ELR (cell line): ENCODE data around the gene PALLD.

Experiments used
- DNase-seq: peaks from one replicate; pipeline ENCODE4 v3.0.0-alpha.2; 2015; ENCODE audit warnings: low read depth

Gene PALLD

DNA sequence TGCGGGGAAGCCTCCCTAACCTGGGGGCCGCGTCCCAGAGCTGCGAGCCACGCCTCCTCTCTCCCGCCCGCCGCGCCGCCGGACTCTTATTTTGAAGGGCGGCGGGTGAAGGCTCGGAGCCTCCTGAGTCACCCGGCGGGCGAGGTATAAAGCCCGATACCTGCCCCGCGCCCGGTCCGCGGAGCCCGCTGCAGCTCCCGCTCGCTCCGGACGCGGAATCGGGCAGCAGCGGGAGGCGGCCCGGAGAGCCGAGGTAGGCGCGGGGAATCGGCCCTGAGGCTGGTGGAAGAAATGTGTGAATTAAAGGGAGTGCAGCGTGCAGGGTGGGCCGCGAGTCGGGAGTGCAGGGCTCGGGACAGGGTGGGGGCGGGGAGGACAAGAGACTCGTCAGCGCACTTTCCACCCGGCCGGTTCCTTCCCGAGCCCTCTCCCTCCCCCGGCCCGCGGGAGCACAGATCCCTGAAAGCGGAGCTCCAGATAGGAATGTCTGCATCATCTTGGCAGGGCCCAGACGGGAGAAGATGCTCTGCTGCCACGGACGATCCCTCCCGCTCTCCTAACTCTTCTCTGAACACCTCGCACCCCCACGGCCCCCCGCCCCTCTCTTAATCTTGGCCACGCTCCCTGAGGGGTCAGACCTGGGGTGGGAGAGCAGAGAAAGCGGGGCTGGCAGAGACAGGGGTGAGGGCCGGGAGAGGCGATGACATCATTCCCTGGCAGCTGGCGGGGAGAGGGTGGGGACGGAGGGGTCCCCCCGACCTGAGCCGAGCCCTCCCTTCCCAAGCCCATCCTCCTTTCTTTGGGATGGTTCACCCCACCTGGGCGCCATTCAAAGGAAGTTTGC is 335.3 kb downstream of the PALLD start:
- DNase-seq = peak; percentile 85

DNA sequence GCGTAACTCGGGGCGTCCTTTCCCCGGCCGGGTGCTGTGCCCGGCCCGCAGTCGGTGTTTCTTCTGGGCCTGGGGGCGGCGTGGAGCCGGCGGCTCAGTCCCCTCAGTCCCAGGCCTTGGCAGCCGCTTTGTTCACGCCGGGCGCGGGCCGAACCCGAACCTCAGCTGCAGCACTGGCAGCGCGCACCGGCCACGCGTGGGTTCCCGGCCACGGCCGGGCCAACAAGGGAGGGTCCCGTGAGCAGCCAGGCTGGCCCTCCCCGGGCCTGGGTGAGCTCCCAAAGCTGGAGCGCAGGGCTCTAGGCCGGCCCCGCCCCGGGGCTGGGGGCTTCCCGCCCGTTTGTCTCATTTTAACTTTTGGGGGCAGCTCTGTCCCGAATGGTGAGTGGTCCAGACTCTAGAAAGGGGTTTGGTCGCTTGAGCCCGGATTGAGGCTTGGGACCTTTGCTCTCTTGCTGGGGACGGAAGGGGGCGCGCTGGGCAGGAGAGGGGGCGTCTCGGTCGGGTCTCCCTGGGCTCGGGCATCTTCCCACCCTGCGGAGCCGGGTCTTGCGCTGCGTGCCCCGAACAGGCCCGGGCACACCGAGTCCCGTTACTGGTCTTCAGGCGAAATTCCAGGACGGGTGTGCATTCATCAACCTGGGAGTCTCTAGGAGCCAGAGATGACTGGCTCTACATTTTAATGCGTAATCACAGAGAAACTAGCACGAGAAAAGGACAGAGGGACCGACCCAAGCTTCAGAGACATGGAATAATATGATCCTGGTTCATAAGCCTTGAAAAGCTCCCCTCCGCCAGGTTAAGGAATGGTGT is 336.1 kb downstream of the PALLD start:
- peak; percentile 43 for DNase-seq

DNA sequence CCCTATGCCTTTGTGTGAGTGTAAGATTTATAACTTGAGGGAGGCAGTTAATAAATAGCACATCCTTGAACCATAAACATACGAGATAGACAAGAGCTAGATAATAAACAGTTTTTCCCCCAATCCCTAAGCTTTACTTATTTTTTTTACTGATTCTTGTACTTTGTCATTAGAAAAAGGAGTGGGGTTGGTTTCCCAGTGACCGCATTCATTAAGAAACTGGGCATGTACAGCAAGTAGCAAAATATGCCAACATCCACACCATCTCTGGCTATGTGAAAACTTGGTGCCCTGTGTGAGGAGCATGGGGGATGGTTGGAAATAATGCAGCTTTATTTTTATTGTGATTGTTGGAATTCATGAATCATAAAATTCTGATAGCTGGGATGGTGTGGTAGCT is 337.0 kb downstream of the PALLD start:
- DNase-seq = no peak

DNA sequence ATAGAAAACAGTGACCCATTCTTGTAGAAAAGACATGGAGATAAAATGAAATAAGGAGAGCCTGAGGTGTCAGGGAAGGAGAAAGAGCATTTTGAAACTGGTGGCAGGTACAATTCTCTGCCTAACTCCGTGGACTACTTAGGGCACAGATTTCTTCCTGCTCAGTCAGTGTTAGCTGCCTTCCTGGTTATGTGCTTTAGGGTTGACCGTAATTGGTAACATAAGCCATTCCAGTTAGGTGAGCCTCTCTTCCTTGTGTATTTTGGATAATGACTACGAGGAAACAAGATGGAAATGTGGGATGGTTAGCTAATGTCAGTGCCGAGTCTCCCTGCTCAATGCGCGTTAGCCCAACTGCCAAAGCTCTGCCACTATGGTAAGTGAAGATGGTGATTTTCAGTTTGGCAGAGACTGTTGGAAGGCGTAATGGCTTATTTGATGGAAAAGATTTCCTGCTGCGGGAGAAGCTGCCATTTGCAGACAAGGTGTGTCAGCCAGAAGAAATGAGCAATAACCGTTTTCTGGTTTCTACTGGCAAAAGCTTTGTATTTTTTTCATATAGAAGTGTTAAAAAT is 339.1 kb downstream of the PALLD start:
- DNase-seq = no peak

DNA sequence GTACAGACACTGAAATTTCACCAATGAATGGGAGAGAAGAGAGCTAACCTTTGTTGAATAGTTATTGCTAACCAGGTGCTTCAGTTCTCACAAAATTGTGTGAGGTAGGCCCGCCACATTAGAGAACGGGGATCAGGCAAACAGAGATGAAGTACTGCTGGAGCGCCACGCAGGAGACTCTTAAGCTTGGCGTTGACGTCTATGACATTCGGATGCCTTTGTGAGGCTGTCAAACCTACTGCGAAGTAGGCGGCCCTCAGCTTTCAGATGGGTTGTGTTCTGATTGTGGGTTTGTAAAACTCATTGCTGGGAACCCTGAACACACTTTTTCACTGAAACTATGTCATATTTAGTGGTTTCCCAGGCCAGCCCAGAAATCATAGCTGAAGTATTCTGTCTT is 339.6 kb downstream of the PALLD start:
- no peak for DNase-seq

DNA sequence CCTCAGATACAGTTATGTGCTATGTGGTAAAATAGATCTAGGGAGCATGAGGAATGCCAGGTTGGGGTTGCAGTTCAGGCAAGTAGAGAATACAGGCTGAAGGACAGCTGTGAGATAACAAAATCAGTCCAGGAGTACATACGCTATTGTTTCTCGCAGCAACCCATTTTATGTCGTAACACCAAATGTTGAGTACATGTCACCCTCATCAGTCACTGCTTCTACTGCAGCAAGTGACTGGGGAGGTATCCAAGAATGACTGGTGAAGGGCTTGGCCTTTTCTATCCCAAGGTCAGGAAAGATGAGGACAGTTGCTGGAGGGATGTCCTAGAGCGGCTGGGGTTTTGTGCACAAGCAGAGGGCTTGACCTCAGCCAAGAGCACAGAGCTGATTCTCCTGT is 341.1 kb downstream of the PALLD start:
- no peak for DNase-seq

DNA sequence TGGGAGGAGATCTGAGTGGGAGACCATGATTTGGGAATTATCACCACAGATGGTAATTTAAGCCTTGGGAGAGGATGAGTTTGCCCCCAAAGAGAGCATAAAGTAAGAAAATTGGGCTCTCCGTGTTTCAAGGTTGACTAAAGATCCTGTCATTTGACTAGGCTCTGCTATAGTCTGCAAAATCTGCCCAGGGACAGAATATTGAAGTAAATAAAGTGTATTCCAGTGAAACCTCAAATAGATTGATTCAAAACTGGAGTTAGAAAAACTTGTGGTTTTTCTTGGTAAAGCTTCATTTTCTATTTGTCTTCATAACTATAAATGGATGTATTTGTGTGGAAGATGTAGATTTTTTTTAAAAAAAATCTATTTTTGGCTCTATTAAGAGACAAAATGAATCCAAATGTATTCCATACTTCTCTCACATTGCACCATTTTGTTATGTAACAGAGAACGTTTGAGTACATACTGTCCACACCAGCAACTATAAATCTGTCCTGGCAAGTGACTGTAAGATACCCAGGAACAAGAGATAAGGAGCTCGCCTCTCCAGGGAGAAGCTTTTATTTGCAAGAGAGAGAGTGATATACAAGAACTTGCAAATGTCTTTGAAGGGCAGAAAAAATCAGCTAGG is 343.0 kb downstream of the PALLD start:
- DNase-seq = no peak

DNA sequence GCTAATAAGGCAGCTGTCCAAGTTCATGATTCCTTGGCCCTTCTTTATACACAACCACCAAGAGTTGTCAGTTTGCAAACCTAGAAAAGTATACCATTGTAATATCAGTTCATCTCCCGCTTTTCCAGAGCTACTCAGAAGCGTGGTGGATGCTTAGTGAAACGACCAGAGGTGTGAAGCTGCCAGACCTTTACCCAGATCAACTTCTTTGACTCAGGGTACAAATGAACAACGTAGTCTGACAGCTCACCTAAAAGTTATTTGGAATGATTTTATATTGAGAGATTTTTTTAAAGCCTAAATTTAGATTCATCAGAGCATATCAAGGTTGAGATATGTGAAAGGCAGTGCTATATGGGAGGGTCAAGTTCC is 343.5 kb downstream of the PALLD start:
- DNase-seq = no peak

DNA sequence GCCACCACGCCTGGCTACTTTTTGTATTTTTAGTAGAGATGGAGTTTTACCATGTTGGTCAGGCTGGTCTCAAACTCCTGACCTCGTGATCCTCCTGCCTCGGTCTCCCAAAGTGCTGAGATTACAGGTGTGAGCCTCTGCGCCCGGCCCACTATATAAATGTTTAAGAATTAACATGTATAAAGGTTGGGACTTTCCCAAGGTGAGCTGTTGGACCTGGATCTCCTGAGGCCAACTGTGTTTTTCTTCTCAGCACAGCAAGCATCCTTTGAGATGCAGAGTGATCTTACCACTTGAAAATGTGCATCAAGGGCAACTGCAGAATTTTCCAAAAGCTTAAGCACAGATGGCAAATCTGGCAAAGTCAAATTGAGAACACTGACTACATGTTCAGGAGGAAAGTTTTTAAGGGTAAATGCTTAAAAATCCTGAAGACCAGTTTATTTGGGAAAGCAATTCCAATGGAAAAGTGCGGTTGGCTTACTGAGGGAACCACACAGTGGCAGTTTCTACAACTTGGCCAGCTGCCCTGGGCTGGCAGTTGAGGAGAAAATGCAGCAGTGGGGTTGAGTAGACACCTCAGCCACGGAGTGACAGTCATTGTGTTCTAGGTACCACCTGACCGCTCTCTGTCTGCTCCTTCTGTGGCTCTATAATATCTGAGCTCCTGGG is 344.3 kb downstream of the PALLD start:
- no peak for DNase-seq

DNA sequence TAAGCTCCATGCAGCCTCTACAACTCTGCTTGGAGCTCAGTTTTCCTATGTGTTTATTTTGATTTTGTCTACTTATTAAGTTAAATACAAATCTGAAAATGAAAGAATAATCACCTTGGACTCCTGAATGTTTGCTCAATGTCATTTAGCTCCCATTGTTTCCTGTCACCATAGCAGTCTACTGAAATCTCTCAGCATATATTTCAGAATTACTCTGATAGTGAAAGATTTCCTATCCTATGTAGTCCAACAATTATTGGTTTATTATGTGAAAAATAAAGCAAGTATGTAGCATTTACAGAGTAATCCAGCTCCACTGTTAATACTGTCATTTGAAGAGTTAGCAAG is 344.8 kb downstream of the PALLD start:
- DNase-seq = no peak

DNA sequence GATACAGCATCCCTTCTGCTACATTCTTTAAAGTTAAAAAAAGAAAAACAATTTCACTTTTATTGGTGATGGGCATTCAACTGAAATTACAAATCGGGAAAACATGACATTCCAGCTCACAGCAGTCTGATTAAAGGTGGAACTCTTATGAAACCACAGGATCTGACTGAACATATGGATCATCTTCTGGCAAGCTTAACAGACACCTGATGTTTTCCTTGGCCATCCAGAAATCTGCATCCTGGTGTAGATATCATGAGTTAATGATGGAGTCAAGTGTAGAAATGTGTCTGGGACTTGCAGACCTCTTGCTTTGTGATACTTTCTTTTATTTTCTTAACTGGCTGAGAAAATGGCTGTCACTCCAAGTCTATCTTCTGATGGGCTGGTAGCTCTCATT is 345.3 kb downstream of the PALLD start:
- DNase-seq = no peak

DNA sequence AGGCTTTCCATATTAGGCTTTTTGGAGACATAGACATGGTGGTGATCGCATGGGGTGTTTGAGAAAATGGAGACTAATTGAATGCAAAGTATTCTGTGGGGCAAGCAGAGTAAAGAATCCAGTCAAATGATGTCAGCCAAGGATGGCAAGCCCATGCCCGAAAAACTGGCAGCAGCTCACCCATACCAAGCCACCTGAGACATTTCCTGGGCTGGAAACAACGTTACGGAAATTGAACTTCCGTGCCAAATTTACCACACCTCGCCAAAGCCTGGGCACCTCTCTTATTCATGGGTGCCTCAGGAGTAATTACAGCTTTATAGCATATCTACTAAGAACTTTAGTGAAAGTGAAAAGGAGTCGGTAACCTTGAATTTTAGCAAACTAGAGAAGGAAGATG is 346.8 kb downstream of the PALLD start:
- no peak for DNase-seq

DNA sequence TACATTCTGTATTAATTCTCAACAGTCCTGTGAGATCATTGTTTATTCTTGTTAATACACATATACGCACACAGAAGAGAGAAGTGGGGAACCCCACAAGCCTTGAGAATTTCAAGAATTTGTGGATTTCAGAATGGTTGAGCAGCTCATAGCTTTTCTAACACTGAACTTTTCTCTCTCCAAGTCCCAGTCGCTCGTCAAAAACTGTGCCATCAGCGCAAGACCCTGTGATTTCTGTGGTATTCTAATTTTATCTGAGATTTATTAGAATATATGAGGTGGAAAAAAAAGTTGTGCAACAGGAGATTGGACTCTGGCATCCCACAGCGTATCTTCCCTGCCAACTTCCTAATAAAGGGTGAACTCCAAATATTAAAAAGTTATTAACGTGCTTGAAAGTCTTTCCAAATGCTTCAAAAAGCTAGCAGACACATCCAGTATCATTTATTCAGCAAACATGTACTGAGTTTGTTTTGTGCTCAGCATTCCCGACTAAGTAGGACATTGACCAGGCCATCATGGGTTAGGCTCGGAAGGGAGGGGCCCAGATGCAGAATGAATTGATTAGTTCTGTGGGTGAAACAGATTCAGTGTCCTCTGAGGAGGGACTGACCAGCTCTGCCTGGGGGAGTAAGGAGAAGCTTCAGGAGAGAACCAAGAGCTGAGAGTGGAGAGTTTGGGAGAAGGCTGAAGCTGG is 347.6 kb downstream of the PALLD start:
- no peak for DNase-seq

DNA sequence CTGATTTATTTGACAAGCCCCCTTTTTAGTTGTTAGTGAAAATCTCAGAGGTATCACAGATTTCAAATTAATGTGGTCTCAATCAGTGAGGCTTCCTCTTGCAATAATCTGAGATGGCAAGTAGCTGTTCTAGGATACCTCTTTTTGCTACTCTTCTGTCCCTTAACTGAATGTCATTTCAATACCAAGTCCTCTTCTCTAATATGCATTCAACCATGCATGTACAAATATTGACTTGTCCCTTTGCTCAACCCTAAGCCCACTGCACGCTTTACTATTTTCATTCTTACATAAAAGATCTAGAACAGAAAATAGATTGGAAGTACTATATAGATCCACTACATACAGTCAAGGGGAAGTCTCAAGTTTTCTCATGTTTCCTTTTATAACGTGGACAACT is 349.0 kb downstream of the PALLD start:
- no peak for DNase-seq

DNA sequence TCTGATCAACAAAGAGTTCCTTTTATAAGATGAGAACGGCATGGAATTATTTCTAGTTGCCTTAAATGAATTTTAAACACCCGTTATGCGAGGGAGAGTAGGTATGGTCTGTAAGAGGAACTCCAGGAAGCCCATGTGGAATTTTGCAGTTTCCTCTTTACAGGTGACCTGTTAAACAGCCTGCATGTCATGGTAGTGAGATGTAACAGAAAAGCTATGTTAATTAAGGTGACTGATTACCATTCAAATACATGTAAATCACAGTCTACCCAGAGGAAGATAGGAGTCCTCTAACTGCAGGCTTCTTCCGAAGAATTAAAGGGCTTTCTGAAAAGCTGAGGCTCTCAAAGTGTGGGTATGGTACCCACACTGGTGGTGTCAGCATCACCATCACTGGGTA is 349.6 kb downstream of the PALLD start:
- no peak for DNase-seq

DNA sequence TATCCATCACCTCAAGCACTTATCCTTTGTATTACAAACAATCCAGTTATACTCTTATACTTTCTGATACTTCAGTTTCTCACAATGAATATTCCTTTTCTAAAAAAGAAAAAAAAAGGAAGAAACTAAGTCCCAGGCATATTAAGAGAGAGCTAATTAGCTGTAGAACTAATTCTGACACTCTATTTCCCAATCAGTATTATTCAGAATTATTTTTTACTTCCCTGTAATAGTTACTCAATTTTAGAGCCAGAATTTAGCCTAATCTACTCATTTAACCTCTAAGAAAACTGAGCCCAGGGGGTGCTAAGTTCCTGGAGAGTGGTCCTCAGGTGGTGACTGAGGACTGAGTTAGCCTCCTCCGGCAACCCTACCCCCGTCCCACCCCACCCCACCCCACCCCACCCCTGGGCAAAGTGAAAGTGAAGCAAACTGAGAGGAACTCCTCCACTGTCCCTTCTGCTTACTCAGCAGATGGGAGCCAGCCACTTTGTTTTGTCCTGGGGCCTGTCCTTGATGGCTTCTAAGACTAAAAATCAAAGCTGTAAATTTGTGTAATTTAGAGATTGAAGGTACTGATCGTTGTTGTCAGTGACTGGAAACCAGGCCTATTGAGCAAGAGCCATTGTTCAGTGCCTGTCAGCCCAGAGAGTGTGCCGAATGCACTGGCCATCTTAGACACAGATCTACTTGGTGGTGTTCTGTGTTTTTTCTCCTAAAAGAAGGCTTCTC is 351.1 kb downstream of the PALLD start:
- DNase-seq = peak; percentile 26

DNA sequence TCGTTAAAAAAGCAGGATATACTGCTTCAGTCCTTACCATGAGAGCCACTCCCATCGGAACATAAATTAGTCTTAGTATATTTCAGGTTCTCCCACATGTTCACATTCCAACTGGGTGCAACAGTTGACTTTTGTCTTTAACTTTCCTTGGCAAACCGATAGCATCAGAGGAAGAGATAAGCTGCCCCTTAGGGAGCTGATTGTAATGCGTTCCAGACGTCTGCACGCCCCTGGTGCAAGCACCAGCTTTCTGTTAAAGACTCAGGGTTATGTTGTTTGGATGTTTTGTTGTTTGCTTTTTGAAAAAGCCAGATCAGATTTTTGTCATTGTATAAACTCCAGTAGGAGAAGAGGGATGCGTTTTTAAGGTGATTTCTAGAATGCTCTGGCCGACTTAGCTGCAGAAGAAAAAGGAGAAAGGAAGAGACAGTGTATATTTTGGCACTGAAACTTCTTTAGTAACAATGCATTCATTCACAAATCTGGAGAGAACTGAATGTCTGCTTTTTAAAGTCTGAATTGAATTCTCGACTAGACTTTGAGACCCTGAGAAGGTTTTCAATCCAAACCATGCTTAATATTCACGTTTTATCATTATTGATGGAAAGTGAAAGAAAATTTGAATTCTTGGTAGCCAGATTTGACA is 352.3 kb downstream of the PALLD start:
- DNase-seq = no peak

DNA sequence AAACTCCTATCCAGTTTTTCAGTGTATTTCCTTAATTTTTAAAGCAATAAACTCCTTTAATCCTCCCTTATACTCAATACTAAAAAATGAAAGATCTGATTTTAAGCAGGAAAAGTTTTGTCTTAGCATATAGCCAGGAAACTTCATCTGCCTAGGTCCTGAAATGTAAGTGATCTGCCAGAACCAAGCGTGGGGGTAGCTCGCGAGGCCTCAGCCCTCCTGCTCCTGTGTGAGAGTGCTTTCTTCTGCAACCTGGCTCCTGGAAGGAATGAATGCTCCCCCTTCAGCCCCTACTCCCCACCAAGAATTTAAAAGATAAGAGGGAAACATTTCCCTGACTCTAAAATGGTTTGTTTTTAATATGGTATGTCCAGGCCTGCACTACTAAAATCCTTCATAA is 353.1 kb downstream of the PALLD start:
- no peak for DNase-seq

DNA sequence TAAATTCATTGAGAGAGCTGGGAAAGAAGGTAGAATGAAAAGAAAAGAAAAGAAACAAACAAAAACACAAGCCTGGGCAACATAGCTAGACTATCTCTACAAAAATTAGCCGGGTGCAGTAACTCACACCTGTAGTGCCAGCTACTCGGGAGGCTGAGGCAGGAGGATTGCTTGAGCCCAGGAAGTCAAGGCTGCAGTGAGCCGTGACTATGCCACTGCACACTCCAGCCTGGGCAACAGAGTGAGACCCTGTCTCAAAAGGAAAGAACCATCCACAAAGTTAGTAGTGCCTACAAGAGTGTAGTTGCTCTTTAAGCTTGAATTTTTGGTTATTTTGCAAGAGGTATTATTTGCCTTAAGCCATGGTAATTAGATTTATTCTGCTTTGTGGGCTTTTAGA is 355.5 kb downstream of the PALLD start:
- no peak for DNase-seq

DNA sequence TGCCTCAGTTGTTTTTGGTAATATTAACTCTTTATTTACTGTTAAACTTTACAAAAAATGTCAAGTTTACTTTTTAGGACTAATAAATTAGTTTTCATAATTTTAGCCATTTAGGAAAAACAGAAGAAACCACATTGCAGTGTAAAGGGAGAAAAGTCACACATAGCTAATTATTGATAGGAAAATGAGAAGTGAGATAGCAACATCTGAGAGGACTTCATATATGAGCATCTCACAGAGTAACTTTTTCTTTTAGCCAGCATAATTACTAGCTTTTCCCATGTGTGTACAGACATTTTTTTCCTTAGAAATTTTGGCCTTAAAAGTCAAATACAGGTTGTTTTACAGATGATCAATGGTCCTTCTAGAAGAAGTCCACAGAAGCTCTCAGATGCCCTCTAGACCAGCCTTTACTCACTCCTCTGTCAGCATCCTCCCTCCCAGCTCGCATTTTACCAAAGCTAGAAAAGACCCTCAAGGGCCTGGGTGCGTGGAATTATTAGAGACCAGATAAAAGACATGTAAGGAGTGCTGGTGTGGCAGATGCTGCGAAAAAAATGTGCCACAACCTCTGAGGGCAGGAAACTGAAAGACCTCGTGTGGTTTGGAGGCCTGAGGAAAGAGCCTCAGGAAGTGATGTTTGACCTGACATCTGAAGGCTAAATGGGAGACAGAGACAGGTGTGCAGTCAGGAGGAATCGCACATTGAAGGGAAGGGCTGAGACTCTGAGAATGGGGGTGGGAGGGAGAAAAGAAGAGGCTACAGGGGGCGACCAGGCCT is 356.3 kb downstream of the PALLD start:
- DNase-seq = no peak
